Epithelial cell of proximal tubule (primary cell): Measurements from ENCODE around the gene ZDHHC9. TPM values are rescaled to one million over a fixed set of nuclear protein-coding genes. Genes with fewer than 3 reads are reported as not detected.
"Not testable (repeated sequence)": the region's sequence is repeated elsewhere in the genome, so short reads cannot be mapped to it uniquely, and the experiment has no call there.

ENCODE experiments used
- DNase-seq: peaks from one replicate; pipeline ENCODE4 v3.0.0-alpha.2; 2011; ENCODE audit warnings: low read depth
- H3K4me3 ChIP-seq: 2 replicates; pipeline ENCODE4 v1.5.1; 2011; ENCODE audit warnings: low read depth, mild to moderate bottlenecking, low read length
- total RNA-seq: library from RNA; depleted of rRNA; stranded (reverse); fragments of >200 nt; gene quantifications from 2 replicates; pipeline ENCODE4 v1.2.3, GENCODE V29; 2015
- TF ChIP-seq, protein P1 (sequence below): conservative IDR thresholded peaks from 2 replicates; pipeline ENCODE4 v1.5.1; 2012; ENCODE audit warnings: low read depth, mild to moderate bottlenecking, low read length

ZDHHC9 gene
- total RNA-seq: 14.8 and 17.8 TPM in 2 replicates

DNA sequence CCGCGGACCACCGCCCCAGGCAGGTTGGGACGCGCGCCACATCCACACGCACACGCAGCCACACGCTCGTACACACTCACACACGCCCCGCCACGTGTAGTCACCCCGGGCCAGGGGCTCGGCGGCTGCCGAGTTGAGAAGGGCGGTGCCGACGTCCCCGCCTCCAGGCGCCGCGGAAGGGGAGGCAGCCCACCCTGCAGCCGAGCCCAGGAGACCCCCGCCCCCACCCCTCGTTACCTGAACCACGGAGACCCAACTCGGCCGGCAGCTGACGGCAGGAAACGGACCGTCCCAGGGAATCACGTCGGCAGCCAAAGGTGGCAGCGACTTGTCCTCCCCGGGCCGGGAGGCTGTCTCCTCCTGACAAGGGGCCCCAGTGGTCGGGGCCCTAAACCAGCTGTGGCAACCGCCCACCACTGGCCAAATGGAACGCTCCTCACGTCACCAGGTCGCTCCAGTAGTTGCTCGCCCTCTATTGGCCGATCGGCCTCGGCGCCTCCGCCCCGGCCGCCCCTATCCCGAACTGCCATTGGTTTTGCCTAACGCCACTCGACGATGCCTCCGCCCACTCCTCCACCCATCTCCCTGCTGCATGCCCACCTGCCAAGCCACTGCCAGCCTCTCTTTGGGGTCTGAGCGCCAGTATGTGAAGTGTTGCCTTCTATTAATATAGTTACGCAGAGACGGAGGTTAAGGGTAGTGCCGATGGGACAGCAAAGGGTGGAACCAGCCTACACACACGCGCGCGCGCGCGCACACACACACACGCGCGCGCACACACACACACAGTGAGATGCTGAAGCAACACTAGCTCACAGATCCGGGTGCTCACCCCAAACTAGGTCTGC, at the start of gene ZDHHC9:
ZDHHC9 (minus strand) TSS at position 428 of the 848 bp plus-strand sequence. CDS start 1,941 bp downstream, outside the sequence.
- TF ChIP-seq, protein P1, sequence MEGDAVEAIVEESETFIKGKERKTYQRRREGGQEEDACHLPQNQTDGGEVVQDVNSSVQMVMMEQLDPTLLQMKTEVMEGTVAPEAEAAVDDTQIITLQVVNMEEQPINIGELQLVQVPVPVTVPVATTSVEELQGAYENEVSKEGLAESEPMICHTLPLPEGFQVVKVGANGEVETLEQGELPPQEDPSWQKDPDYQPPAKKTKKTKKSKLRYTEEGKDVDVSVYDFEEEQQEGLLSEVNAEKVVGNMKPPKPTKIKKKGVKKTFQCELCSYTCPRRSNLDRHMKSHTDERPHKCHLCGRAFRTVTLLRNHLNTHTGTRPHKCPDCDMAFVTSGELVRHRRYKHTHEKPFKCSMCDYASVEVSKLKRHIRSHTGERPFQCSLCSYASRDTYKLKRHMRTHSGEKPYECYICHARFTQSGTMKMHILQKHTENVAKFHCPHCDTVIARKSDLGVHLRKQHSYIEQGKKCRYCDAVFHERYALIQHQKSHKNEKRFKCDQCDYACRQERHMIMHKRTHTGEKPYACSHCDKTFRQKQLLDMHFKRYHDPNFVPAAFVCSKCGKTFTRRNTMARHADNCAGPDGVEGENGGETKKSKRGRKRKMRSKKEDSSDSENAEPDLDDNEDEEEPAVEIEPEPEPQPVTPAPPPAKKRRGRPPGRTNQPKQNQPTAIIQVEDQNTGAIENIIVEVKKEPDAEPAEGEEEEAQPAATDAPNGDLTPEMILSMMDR: no peak
- DNase-seq: no peak
- peak within 1 kb of the TSS; percentile 77 for H3K4me3 ChIP-seq

DNA sequence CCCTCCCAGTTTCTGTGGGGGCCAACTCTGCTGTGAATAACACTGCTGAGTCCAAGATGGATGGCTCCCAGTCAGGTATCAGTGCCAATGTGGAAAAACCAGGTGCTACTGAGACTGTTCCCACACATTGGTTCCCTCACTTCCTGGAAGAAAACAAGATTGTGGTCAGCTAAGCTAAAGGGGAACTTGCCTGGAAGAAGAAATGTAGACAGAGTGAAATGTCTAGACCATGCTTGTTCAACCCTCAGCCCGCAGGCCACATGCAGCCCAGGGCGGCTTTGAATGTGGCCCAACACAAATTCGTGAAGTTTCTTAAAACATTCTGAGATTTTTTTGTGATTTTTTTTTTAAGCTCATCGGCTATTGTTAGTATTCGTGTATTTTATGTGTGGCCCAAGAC, 33.7 kb upstream of the ZDHHC9 start:
- no peak for DNase-seq
- H3K4me3 ChIP-seq: no peak overlapping the region
- TF ChIP-seq, protein P1: no peak

DNA sequence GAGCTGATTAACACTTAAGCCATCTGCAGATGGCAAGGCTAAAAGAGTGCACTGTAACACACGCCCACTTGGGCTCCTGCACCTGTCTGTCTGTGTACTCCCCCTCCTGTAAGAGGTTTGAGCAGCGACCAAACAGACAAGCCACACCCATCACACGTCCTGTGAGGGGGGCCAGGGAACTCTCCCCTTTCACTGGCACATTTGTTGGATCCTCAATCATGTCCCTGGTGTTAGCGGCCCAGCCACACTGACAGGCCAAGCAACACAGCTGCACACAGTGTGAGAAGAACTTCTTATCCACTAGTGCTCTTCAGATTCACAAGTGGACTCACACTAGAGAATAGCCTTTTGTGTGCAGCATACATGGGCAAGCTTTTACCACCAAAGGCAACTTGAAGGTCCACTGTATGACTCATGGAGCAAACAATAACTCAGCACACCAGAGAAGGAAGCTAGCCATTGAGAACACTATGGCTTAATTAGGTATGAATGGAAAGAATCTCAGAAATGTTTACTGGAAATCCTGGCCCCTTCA, 33.2 kb upstream of the ZDHHC9 start:
- TF ChIP-seq, protein P1: no peak
- DNase-seq: peak; percentile 31
- H3K4me3 ChIP-seq: no peak overlapping the region

DNA sequence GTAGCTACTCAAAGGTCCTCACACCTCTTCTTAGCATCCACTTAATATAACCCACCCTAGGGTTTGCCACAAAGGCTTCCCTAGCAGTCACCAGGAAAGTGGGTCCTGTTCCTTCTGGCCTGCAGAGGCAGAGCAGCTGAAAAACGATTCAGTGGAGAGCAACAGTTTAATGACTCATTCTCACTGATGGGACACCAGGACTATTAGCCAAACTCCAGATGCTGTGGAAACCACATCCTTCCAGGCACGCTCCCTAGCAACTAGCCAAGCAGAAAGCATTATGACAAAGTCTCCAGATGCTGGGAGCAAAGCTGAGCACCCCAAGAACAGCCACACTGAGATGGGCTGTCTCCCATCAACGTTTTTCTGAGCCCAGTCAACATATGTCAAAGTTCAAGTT, 32.0 kb upstream of the ZDHHC9 start:
- peak; percentile 13 for DNase-seq
- H3K4me3 ChIP-seq: no peak overlapping the region
- TF ChIP-seq, protein P1: no peak

DNA sequence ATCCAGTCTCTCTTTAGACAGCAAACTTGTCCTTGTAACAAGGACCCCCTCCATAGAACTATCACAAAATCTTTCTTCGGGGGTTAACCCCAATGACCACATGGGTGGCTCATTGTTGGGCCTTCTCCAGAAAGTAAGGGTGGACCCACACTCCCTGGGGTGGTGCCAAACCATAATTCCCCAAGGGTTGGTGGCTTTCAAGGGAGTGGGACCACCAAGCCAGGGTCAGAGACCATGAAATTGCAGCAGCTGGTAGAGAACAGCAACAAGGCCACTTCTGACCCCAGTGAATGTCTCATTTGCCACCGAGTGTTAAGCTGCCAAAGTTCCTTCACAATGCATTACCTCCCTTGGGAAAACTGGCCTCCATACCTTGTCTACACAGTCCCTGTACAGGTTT, 28.8 kb upstream of the ZDHHC9 start:
- DNase-seq: no peak
- no peak overlapping the region for H3K4me3 ChIP-seq
- TF ChIP-seq, protein P1: no peak

DNA sequence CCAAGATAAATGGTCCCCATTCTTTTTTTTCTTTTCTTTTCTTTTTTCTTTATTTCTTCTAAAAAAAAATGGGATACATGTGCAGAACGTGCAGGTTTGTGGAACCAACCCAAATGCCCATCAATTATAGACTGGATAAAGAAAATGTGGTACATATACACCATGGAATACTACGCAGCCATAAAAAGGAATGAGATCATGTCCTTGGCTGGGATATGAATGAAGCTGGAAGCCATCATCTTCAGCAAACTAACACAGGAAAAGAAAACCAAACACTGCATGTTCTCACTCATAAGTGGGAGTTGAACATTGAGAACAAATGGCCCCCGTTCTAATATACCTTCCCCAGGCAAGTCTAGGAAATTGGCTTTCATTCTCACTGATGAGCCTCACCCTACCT, 22.6 kb upstream of the ZDHHC9 start:
- H3K4me3 ChIP-seq, DNase-seq: not testable (repeated sequence)

DNA sequence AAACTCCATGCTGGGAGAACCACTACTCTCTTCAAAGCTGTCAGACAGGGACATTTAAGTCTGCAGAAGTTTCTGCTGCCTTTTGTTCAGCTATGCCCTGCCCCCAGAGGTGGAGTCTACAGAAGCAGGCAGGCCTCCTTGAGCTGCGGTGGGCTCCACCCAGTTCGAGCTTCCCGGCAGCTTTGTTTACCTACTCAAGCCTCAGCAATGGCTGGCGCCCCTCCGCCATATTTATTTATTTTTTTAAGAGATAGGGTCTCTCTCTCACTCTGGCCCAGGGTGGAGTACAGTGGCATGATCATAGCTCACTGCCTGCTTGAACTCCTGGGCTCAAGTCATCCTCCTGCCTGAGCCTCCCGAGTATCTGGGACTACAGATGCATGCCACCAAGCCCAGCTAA, 15.4 kb upstream of the ZDHHC9 start:
- not testable (repeated sequence) for H3K4me3 ChIP-seq, DNase-seq

DNA sequence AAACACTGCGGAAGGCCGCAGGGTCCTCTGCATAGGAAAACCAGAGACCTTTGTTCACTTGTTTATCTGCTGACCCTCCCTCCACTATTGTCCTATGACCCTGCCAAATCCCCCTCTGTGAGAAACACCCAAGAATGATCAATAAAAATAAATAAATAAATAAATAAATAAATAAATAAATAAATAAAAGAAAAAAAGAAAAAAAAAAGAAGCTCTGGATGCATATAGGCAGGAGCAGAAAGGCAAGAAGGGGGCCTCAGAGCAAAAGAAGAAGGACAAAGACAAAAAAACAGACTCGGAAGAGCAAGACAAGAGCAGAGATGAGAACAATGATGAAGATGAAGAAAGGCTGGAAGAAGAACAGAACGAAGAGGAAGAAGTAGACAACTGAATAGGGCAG, 8.1 kb upstream of the ZDHHC9 start:
- H3K4me3 ChIP-seq, DNase-seq: not testable (repeated sequence)
